Choroid plexus epithelial cell (primary cell): ENCODE measurements around the gene IL7R.

ENCODE experiments used
- DNase-seq: peaks from one replicate; pipeline ENCODE4 v3.0.0-alpha.2; 2010; ENCODE audit warnings: low read depth
- H3K4me3 ChIP-seq: 2 replicates; pipeline ENCODE4 v1.5.1; 2011; ENCODE audit warnings: low read depth, mild to moderate bottlenecking, control low read depth, low read length, moderate library complexity
- CTCF ChIP-seq: conservative IDR thresholded peaks from 2 replicates; pipeline ENCODE4 v1.5.1; 2011; ENCODE audit warnings: low read depth, mild to moderate bottlenecking, control low read depth, inconsistent platforms, low read length, moderate library complexity

Gene IL7R

GRCh38 chr5:35903631-35904203 lies 47.0 kb downstream of the IL7R start:
- no peak for DNase-seq
- no peak overlapping the region for H3K4me3 ChIP-seq
- TF ChIP-seq CTCF = no peak

- DNase-seq = no peak
- H3K4me3 ChIP-seq = no peak overlapping the region
- no peak for TF ChIP-seq CTCF
Observed at GRCh38 chr5:35904443-35905132, 47.9 kb downstream of the IL7R start.

GRCh38 chr5:35908228-35908627 lies 51.5 kb downstream of the IL7R start:
- no peak for DNase-seq
- no peak for TF ChIP-seq CTCF
- no peak overlapping the region for H3K4me3 ChIP-seq

GRCh38 chr5:35908814-35909213 lies 52.1 kb downstream of the IL7R start:
- no peak for TF ChIP-seq CTCF
- no peak overlapping the region for H3K4me3 ChIP-seq

GRCh38 chr5:35919191-35919590 lies 62.5 kb downstream of the IL7R start:
- no peak overlapping the region for H3K4me3 ChIP-seq
- DNase-seq = peak; percentile 95
- TF ChIP-seq CTCF = no peak

More at GRCh38 chr5:35908814-35909213, 52.1 kb downstream of the IL7R start:
- no peak for DNase-seq

- DNase-seq = peak; percentile 18
- peak; percentile 42 for TF ChIP-seq CTCF
Observed at GRCh38 chr5:35920890-35921289, 64.2 kb downstream of the IL7R start.

GRCh38 chr5:35921930-35922329 lies 65.2 kb downstream of the IL7R start:
- TF ChIP-seq CTCF = no peak
- no peak overlapping the region for H3K4me3 ChIP-seq
- DNase-seq = no peak

More at GRCh38 chr5:35920890-35921289, 64.2 kb downstream of the IL7R start:
- no peak overlapping the region for H3K4me3 ChIP-seq
